DOHH2 (cell line): ENCODE measurements around the gene CDC25C.

Source experiments
- H3F3A ChIP-seq: fragments of 200-600 bp; sonication (generic), shearing (Covaris generic); 2 replicates; pipeline ENCODE4 v1.6.0; 2016; ENCODE audit warnings: antibody characterized with exemption, mild to moderate bottlenecking; ENCODE audit not compliant: control insufficient read depth, insufficient read depth
- H3K27ac ChIP-seq: fragments of 200-600 bp; sonication (generic); 2 replicates; pipeline ENCODE4 v1.5.1; 2014; ENCODE audit warnings: low read depth, mild to moderate bottlenecking, low read length, moderate library complexity
- H3K27me3 ChIP-seq: fragments of 200-600 bp; sonication (generic); 2 replicates; pipeline ENCODE4 v1.6.1; 2014; ENCODE audit warnings: mild to moderate bottlenecking, low read length, mixed read lengths; ENCODE audit not compliant: control insufficient read depth
- H3K36me3 ChIP-seq: fragments of 200-600 bp; sonication (generic); 2 replicates; pipeline ENCODE4 v1.6.1; 2014; ENCODE audit warnings: mild to moderate bottlenecking, low read length, moderate library complexity, mixed read lengths; ENCODE audit not compliant: control insufficient read depth
- H3K4me1 ChIP-seq: fragments of 200-600 bp; sonication (generic); 2 replicates; pipeline ENCODE4 v1.6.1; 2014; ENCODE audit warnings: mild to moderate bottlenecking, low read length, mixed read lengths; ENCODE audit not compliant: control insufficient read depth
- H3K4me2 ChIP-seq: fragments of 200-600 bp; sonication (generic); 2 replicates; pipeline ENCODE4 v1.6.0; 2014; ENCODE audit warnings: mild to moderate bottlenecking, low read length, moderate library complexity
- H3K4me3 ChIP-seq: fragments of 200-600 bp; sonication (generic); 2 replicates; pipeline ENCODE4 v1.5.1; 2014; ENCODE audit warnings: mild to moderate bottlenecking, low read length, mixed read lengths
- H3K79me2 ChIP-seq: fragments of 200-600 bp; sonication (generic); 2 replicates; pipeline ENCODE4 v1.6.1; 2014; ENCODE audit warnings: mild to moderate bottlenecking, low read length, mixed read lengths; ENCODE audit not compliant: control insufficient read depth
- H3K9me2 ChIP-seq: fragments of 200-600 bp; sonication (generic); replicated peaks from 2 replicates; pipeline ENCODE4 v1.6.1; 2014; ENCODE audit warnings: mild to moderate bottlenecking, low read length, mixed read lengths; ENCODE audit not compliant: control insufficient read depth
- H3K9me3 ChIP-seq: fragments of 200-600 bp; sonication (generic); 2 replicates; pipeline ENCODE4 v1.6.1; 2014; ENCODE audit warnings: antibody characterized with exemption, low read length, mixed read lengths; ENCODE audit not compliant: control insufficient read depth, insufficient read depth
- H4K20me1 ChIP-seq: fragments of 200-600 bp; sonication (generic); 2 replicates; pipeline ENCODE4 v1.6.0; 2014; ENCODE audit warnings: low read depth, mild to moderate bottlenecking, antibody characterized with exemption, low read length, moderate library complexity; ENCODE audit not compliant: control insufficient read depth, insufficient read depth
- EZH2phosphoT487 ChIP-seq: fragments of 200-600 bp; sonication (generic); IDR thresholded peaks from 2 replicates; pipeline ENCODE4 v1.6.1; 2017; ENCODE audit warnings: borderline replicate concordance, mild to moderate bottlenecking, antibody characterized with exemption, low read length, moderate library complexity, mixed read lengths
- TF ChIP-seq, protein P1 (sequence below): fragments of 200-600 bp; sonication (generic); IDR thresholded peaks from one replicate; pipeline ENCODE4 v1.5.1; 2014; ENCODE audit warnings: antibody characterized with exemption, mild to moderate bottlenecking, low read depth, low read length; ENCODE audit not compliant: poor library complexity, severe bottlenecking

The CDC25C gene

DNA sequence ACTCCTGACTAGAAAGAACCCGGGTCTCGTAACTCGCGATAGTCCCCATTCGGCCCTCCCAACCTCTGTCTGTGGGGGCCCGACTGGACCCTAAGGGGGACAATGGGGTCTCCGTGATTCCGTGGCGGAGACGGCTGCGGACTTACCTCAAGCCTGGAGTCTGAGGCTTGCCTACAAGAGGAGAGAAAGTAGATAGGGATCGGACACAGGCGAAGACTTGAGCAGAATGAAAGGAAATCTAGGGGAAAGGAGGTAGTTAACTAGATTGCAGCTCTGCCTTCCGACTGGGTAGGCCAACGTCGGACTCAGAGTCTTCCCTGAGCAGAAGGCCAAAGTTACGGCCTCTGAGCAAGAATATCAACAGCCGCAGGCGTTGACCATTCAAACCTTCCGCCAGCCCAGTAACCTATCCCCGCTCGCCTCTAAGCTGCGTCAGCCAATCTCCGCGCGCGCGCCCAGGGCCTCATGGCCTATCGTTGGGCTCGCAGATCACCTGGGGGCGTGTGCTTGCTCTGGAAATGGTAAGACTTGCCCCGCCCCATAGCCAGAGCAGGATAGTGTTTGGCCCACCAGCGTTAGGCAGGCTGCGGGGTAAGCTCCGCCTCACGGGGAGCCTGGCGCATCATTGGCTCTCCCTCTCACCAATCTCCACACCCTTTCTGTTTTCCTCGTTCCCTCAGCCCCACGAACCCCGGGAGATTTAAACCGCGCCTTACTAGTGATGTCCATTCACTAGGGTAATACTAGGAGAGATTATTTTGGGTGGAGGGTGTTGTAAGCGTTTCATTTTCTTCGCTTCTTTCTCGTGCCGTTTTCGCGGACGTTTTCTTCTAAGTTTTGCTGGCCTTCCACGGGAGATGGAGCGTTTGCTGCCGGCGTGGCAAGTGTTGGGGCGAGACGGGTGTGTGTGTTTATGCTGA is at the start of gene CDC25C:
Gene CDC25C, minus strand, starts transcription at position 356 of the 920 bp plus-strand sequence. CDS start 624 bp downstream, outside the sequence.
- no peak for TF ChIP-seq EZH2phosphoT487
- TF ChIP-seq, protein P1, sequence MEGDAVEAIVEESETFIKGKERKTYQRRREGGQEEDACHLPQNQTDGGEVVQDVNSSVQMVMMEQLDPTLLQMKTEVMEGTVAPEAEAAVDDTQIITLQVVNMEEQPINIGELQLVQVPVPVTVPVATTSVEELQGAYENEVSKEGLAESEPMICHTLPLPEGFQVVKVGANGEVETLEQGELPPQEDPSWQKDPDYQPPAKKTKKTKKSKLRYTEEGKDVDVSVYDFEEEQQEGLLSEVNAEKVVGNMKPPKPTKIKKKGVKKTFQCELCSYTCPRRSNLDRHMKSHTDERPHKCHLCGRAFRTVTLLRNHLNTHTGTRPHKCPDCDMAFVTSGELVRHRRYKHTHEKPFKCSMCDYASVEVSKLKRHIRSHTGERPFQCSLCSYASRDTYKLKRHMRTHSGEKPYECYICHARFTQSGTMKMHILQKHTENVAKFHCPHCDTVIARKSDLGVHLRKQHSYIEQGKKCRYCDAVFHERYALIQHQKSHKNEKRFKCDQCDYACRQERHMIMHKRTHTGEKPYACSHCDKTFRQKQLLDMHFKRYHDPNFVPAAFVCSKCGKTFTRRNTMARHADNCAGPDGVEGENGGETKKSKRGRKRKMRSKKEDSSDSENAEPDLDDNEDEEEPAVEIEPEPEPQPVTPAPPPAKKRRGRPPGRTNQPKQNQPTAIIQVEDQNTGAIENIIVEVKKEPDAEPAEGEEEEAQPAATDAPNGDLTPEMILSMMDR: no peak

DNA sequence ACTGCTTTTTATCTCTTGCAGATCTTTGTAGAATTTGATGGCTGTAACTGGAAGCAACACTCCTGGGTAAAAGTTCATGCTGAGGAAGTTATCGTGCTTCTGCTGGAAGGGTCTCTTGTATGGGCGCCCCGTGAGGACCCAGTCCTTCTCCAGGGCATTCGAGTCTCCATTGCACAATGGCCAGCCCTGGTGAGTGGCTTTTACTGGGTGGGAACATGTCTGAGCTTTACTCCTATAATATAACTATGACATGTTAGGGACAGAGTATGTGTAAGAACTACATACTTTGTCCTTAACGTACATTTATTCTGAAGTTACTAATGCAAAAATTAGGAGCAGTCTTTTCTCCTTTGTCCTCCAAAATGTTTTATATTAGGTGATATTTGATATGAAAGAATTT is 41.0 kb upstream of the CDC25C start:
- peaks cover 9% of the 10 kb centered on the region; the same call in 1 of the 2 replicates for H4K20me1 ChIP-seq
- no peak overlapping the region for H3K4me2 ChIP-seq
- peaks cover 56% of the 10 kb centered on the region for H3K79me2 ChIP-seq
- peaks cover 35% of the 10 kb centered on the region for H3K36me3 ChIP-seq
- H3K4me3 ChIP-seq: no peak overlapping the region
- H3K27me3 ChIP-seq: no peaks in the 10 kb centered on the region
- no peaks in the 10 kb centered on the region for H3K9me2 ChIP-seq
- H3K4me1 ChIP-seq: peaks cover 16% of the 10 kb centered on the region
- TF ChIP-seq EZH2phosphoT487: no peak
- TF ChIP-seq, protein P1: no peak
- no peaks in the 10 kb centered on the region for H3F3A ChIP-seq
- no peak overlapping the region for H3K27ac ChIP-seq
- no peaks in the 10 kb centered on the region for H3K9me3 ChIP-seq

More for the DNA sequence above, at the start of gene CDC25C:
- peak within 1 kb of the TSS; percentile 47 for H3K27ac ChIP-seq
- H3K9me2 ChIP-seq: no peaks in the 10 kb centered on the region
- H3K4me1 ChIP-seq: peaks cover 15% of the 10 kb centered on the region
- H3F3A ChIP-seq: no peaks in the 10 kb centered on the region
- no peaks in the 10 kb centered on the region for H4K20me1 ChIP-seq
- no peaks in the 10 kb centered on the region for H3K9me3 ChIP-seq
- peak within 1 kb of the TSS; percentile 83 for H3K4me3 ChIP-seq
- H3K27me3 ChIP-seq: no peaks in the 10 kb centered on the region
- peak within 1 kb of the TSS; percentile 88 for H3K4me2 ChIP-seq
- peaks cover 11% of the 10 kb centered on the region for H3K36me3 ChIP-seq
- peaks cover 17% of the 10 kb centered on the region for H3K79me2 ChIP-seq

DNA sequence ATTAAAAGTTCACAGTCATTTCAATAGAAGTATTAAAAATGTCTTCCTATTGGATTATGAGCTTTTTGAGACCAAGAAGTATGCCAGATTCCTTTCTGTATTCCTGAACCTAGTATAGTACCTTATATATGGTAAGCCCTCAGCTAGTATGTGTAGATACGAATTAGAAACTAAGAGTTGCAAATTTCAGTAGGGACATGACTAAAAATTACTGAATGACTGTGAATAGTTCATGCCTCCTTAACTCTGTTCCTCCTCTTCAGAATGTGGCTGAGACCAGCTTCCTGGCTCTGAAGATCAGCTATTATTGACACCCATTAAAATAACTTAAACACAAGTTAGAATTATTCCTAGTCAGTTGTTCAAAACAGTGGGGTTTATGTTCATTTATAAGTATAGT is 40.6 kb upstream of the CDC25C start:
- Histone ChIP-seq H3K9me3 (no peaks in the 10 kb centered on the region), H3K4me1 (peaks cover 16% of the 10 kb centered on the region), H3K9me2 (no peaks in the 10 kb centered on the region), H3K36me3 (peaks cover 31% of the 10 kb centered on the region), H4K20me1 (peaks cover 9% of the 10 kb centered on the region; the same call in 1 of the 2 replicates), H3K4me3 (no peak overlapping the region), H3K27ac (no peak overlapping the region), H3F3A (no peaks in the 10 kb centered on the region), H3K4me2 (no peak overlapping the region), H3K27me3 (no peaks in the 10 kb centered on the region), H3K79me2 (peaks cover 60% of the 10 kb centered on the region)
- TF ChIP-seq, protein P1: no peak
- TF ChIP-seq EZH2phosphoT487: no peak
